ENCODE data around the gene GNG2.

GNG2 gene

DNA sequence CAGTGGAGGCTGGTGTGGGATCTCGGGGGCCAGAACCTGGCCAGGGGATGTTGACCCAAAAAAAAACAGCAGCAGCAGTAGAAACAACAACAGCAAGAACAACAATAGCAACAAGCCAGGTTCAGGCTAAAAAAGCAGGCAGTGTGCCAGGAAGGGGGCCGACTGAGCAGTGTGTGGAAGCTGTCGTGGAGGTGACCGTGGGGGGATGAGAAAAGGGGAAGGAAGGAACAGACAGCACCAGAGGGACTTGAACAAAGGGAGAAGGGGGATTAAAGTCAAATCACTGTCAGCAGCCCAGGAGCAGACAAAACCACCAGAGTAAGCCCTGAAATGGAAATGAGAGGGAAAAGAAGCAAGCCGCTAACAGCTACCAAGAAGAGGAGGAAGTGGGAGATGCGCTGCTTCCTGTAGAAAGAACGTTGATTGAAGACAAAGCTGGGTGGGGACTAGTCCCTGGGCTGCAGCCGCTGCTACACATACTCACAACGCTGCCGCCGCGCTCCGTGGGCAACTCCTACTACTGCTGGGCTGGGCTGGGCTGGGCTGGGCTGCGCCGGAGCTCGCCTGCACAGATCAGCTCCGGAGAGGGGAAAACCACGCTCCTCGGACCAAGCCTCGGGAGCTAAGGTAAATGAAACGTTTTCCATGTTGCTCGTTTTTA is at the start of gene GNG2:
Gene GNG2 (plus strand): TSS at position 449 of the 661 bp plus-strand sequence. CDS start 90,067 bp downstream, outside the sequence.
- DNase-seq = peak; percentile 90

DNA sequence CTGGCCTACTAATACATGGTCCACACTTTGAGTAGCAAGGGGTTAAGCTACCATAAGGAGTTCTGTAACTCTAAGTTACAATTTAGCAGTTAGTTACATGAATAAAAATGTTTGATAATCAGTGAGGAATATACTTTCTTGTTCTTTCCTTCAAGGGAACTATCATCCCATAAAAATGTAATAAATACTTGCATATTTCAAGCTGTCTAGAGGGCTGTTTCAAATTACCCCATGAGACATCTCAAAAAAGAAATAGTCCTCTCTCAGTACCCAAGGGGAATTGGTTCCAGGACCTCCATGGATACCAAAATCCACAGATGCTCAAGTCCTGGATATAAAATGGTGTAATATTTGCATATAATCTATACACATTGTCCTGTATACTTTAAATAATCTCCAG is 48.7 kb upstream of the GNG2 start:
- no peak for DNase-seq

DNA sequence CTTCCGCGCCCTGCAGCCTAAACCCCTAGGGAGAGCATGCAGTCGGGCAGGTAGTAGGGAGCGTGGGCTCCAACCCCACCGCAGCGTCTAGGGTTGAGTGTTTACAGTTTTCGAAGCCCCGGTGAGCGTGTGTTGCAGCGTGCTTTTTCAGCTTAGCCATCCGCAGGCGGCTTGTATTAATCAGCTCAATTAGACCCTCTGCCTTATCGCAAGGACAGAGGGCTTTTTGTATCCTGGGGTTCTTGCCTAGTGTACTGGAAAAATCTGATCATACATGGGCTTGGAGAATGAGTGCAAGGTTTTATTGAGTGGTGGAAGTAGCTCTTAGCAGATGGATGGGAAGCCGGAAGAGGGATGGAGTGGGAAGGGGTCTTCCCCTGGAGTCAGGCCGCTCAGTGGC is 44.4 kb upstream of the GNG2 start:
- no peak for DNase-seq

DNA sequence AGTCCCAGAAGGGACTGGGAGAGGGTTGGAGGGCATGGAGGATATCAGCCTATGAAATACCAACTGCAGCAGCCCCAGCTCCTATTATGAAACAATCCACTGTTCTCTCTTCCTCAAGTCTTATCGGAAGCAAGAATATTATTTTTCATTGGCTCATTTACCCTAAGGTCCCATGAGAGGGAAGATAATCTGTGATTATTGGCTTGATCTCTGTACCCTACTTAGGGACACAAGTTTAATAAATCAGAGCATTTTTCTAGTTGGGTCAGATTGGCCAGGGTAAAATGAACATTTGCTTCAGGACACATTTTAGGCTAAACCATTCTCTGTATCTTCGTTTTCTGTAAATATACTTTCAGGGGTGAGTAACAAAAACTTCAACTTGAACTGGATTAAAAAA is 43.1 kb upstream of the GNG2 start:
- no peak for DNase-seq

DNA sequence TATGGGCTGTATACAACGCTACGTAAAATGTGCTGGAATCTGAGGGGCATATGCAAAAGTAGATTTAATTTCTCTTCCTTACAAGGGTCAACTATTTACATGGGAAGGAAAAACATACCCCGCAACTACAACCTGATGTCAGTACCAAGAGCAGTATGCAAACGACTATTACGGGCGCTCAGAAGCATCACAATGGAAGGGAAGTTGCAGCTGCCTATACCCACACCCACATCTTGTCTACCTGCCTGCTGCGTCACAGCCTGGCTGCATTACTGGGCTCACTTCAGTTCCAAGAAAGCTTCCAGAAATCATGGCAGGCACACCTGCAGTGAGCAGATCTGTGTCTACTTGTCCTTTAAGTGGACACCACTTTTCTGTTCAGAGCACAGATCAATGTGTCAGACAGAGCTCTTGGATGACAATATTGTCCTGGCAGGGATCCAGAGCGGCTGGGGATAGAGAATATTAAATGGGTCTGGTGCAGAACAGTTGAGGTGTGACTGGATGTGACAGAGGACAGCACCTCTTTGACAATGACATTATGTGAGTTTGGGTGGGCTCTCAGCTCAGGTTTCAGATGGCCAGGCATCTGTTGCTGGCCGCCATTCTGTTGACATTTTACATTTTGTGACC is 41.5 kb upstream of the GNG2 start:
- no peak for DNase-seq

DNA sequence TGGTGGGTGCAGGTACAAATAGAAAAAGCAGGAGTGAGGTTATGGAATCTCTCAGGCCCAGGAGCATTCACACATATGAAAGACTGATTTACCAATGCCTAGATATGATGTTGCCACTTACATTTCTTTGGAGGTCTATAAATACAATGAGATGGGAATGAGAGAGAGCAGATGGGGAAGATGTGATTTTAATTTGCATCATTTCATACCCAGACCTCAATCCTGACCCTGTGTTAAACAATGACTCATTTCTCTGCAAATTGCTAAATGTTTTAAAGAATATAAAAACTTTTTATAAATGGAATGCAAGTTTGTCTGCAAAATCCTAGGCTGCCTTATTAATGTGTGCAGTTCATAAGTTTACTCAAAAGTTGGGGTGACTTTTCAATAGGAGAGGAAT is 38.6 kb upstream of the GNG2 start:
- no peak for DNase-seq

DNA sequence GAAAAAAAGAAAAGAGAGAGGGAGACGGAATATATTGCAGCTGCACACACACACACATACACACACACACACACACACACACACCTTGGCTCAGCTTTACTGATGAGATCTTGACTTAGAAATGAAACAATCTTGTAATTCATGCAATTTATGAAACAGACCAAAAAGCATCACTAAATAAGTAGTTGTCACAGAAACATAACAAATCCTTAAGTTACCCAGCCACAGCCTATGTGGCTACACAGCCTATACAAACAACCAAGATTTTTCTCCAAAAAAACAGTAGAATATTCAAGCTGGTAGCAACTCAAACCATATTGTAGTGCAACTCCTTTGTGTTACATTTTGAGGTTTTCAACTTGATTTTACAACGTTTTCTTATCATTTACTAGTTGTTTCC is 37.9 kb upstream of the GNG2 start:
- no peak for DNase-seq

DNA sequence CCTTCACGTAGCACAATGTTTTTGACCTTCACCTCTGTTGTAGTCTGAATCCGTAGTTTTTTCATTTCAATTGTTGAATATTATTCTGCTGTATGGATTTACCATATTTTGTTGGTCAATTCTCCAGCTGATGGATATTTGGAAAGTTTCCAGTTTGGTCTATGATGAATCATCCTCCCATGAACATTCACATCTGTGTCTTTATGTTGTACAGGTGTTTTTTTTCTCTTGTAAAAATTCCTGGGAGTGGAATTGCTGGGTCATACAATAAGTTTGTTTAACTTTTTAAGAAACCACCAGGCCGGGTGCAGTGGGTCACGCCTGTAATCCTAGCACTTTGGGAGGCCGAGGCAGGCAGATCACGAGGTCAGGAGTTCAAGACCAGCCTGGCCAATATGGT is 36.7 kb upstream of the GNG2 start:
- DNase-seq = no peak

DNA sequence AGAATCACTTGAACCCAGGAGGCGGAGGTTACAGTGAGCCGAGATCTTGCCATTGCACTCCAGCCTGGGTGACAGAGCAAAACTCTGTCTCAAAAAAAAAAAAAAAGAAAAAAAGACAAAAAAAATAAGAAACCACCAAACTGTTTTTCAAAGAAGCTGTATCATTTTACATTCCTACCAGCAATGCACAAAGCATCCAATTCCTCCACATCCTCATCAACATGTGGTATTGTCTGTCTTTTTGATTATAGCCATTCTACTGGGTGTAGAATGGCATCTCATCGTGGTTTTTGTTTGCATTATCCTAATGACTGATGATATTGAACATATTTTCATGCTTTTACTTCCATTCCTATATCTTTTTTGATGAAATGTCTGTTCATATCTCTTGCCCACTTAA is 36.2 kb upstream of the GNG2 start:
- DNase-seq = no peak

DNA sequence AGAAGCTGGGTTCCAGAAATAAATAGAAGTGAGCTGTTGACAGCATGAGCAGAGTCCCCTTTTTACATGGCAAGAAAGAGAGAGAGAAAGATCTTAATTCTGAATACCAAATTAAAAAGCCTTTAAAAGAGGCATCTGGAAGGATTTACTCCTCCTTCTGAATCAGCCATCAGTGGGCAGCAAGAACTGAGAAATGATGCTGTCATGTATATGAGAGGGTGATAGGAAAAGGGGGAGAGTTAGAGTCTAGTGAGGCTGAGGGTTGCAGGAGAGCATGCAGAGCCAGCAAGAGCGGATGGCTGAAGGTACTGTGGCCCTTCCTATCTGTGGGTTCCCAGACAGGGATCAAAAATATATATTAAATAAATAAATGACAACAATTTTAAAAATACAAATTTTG is 34.5 kb upstream of the GNG2 start:
- no peak for DNase-seq

DNA sequence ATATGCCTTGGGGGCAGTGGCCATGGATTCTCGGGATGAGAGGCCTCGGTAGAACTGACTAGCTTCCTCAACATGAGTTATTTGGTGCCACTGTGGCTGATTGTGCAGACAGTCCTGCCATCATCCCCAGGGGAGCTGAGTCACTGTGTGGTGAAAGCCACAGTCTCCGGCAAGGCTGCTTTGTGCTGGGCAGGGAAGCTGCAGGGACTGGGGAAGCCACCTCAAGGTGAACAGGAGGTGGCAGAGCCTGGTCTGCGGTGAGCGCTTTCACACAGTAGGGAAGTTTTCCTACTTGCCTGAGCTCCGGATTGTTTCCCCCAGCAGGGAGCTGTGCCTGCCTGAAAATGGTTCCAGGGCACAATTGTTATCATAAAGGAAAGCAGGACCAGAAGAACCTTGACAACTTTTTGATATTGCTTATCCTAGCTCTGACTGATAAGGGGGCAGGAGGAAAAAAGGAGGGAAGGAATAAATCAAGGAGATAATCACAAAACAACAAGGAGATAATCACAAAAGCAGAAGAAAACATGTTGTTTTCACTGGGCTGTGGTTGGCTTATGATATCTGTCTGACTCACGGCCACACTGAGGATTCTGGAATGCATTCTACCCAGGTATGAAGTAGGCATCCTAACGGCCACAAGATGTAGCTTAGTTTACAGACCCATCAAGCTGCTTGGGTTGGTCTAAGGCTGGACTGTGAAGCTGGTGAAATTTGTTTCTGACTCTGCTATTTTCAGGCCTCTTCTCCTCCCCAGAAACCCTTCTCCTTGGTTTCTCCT is 32.2 kb upstream of the GNG2 start:
- peak; percentile 52 for DNase-seq

DNA sequence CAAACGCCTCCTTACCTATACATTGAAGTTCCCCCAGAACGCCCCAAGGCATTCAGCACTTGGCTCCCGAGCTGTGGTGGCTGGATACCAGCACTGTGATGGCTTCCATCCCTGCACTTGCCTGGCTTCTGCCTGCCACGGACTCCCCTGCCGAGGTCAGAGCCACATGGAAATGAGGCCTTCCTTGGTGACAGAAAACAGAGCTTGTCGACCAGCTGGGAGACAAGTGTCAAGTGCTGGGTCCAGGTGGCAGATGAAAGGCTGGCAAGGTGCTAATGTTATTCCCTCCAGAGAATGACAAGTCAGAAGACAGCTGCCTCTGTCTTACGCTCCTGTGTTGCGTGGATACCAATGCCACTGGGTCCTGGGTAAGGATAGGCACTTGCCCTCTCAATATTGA is 26.2 kb upstream of the GNG2 start:
- DNase-seq = no peak

DNA sequence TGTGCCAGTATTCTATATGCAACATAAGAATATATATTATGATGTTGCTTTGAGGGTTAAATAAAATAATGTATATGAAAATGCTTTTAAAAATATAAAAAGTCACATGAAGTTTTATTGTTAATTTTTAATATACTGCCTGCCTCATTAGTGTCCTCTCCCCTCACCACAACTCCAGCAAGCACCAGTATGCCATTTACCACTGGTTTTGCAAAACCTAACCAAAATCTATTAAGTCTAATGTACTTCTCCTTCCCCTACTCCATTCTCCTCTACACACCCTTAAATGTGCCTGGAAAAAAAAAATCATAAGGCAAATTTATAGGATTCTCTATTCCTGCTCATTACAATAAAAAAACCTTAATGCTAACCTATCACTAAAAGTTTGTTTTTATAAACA is 24.0 kb upstream of the GNG2 start:
- no peak for DNase-seq

DNA sequence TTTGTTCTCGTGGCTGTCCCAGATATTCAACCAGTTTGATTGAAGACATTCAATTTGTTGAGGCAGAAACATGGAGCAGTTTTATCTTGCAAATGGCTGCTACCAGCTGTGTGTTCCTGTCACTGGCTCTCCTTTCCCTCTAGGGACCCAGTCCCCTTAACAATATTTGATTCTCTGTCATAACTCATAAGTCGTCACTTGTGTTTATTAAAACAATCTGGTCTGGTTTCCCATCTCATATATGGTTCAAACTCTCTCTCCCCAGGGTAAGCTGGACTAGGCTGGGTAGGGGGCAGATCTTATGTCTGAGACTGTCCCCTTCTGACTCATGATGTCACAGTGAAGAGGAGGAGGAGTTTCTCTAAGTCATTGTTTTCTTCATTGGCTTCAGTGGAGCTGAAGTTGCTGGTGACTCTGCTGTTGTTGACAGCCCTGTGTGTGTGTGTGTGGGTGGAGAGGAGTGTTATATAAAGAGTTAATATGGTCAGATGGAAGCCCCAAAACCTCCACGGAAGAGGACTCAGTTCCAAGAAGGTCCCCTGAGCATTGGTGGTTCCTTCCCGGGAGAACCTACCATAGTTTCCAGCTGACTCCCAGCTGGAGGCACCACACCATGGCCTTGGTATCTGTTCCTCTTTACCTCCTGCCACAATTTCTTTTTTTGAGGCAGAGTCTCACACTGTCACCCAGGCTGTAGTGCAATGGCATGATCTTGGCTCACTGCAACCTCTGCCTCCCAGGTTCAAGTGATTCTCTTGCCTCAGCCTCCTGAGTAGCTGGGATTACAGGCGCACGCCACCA is 16.1 kb upstream of the GNG2 start:
- peak; percentile 32 for DNase-seq

DNA sequence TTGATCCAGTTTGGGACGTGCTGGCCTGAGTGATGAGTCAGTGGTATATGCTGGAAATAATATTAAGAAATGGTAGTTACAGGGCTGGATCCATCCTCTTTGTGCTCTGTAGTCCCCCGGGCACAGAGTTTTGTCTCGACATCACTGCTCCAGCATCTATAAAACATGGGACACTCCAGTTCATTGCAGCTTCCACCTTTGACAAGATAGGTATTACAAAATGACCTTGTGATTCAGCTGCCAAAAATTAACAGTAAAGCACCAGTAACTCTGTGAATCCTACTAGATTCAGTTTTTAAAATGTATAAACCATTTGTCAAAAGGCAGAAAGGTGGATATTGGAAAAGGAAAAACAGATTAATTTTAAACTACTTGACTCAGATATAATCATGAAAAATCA is 14.6 kb upstream of the GNG2 start:
- no peak for DNase-seq

DNA sequence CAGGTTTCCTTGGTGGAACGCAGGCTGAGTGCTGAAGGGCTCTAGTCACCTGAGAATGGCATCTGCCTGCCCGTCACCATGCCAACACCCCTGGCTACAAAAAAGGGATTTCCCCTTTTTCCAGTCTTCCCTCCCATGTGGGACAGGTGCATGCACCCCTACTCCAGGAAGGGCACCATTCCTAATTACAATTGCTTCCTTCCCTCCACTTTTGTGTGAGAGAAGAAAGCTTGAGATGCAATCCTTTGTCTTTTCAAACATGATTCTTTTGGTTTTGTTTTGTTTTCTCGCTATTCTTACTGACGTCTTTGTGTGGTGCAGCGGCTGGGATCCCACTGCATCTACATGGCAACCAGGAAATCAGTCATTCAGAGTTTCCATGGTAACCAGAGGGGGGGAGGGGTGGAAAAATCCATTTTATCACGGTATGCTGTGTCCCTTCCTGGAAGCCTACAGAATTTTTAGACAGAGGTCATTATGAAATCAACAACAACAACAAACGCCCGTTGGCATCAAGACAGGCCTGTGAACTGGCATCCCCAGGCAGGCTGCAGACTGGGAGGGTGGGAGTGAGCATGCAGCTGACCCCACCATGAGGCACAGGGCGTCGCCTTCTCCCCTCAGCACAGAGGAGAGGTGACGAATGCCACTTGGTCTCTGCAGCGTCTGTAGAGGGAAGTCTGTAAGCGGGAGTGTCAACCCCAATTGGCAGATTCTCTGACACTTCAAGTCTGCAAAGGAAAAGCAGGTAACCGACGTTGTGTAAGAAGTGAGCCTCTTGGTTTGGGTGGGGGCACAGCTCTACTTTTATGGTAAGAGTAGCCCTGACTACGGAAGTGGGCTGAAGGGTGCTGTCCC is 13.6 kb upstream of the GNG2 start:
- peak; percentile 68 for DNase-seq

DNA sequence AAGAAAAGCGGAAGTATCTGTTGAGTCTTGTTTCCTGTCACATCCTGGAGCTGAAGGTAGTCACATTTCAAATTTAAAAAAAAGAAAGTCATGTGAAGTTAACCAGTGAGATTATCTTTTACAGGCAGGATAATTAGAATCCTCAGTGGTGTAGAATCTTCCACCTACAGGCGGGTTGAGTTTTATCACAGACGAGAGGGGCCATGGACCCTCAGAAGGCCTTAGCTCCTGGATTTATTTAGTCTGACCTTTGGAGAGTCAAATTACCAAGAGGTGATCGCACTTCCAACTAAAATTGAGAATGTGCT is 13.0 kb upstream of the GNG2 start:
- DNase-seq = no peak

DNA sequence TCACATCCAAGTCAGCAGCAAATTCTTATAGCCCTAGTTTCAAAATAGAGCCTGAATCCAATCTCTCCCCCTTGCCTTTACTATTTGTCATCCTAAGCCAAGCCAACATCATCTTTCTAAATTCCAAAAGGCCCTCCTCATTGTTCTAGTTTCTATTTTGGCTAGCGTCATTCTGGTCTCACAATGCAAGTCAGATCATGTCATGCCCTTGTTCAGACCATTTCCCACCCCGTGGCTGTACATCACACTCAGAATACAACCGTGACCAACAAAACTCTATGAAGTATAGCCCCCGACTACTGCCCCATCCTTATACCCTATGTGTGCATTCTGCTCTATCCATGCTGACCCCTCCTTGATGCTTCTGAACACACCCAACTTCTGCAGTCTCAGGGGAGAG is 12.3 kb upstream of the GNG2 start:
- no peak for DNase-seq

DNA sequence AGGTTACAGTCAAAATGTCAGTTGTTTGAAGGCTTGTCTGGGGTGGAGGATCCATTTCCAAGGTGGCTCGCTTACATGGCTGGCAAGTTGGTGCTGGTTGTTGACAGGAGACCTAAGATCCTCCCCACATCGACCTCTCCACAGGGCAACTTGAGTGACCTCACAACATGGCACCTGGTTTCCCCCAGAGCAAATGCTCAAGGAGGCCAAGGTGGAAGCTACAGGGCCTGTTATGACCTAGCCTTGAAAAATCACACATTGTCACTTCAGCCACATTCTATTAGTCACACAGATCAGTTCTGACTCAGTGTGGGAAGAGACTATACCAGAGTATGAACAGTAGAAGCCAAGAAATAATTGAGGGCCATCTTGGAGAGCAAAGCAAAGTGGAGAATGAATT is 11.3 kb upstream of the GNG2 start:
- DNase-seq = no peak

DNA sequence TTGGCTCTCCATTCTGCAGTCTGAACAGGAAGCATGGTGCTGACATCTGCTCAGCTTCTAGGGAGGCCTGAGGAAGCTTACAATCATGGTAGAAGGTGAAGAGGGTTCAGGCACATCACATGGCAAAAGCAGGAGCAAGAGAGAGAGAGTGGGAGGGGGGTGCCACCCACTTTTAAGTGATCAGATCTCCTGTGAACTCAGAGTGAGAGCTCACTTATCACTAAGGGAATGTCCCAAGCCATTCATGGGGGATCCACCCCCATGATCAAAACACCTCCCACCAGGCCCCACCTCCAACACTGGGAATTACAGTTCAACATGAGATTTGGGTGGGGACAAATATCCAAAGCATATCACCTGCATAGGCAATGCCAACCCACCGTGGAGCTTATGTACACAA is 9.8 kb upstream of the GNG2 start:
- DNase-seq = no peak

DNA sequence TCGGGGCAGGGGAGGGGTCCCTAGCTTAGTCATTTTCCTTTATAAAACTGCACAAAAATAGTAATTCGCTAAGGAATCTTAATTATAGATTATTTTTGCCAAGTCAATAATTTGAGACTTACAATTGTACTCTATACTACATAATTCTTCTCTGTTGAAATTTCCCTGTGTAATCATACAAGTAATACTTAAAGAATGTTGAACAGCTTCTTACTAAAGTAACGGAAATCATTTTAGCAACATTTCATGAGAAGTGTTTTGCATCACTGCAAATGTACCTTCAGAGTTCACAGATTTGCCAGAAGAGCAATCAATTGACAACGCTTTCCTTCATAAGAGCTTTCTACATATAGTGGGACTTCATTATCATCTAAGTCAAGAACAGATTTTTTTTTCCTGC is 7.9 kb upstream of the GNG2 start:
- DNase-seq = no peak

DNA sequence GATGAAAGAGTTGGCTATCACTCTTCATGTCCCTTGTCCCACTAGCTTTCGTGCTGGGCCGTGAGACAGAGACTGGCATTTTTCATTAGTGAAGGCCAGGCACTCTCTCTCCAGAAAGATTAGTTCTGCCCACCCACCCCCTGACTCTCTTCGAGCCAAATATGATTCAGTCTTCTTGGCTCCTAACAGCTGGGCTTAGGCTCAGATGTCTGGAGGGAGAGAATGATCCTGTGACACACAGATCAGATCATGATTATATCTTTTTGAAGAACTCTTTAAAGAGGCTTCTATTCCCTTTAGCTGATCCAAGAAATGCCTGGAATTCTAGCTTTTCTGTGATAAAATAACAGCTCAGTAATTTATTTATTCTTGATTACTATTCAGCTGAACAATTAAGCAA is 5.2 kb upstream of the GNG2 start:
- DNase-seq = peak; percentile 40
